A204.1 (cell line): ENCODE results near the gene IGFALS.
"Not testable (repeated sequence)": the region's sequence is repeated elsewhere in the genome, so short reads cannot be mapped to it uniquely, and the experiment has no call there.

ENCODE experiments used
- FAIRE-seq: peaks from 2 replicates; lab custom pipeline; 2012; peaks lifted over from hg19 to GRCh38; lab: Jason Lieb, UNC

Gene IGFALS

GRCh38 chr16:1818204-1818872, 24.8 kb upstream of the IGFALS start:
- FAIRE-seq, result no peak

DNA sequence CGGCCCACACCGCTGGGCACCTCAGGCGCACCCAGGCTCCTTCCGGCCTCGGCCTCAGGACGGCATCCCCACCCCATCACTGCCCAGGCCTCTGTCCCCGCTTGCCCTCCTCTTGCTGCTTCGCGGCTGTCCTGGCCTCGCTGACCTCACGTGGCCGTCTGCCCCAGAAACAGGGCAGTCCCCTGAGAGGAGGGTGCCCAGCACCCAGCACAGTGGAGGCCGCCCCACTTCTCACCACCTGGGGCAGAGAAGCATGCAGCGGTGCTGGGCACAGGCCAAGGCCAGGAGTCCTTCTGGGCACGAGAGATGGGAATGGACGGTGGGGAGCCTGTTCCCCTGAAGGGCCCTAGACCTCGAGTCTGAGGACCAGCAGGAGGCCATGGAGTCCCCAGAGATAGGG, 24.2 kb upstream of the IGFALS start:
- no peak for FAIRE-seq

- FAIRE-seq, result no peak
Measured at GRCh38 chr16:1817276-1817589, 23.7 kb upstream of the IGFALS start.

- FAIRE-seq, result no peak
Measured at GRCh38 chr16:1816396-1817275, 23.1 kb upstream of the IGFALS start.

DNA sequence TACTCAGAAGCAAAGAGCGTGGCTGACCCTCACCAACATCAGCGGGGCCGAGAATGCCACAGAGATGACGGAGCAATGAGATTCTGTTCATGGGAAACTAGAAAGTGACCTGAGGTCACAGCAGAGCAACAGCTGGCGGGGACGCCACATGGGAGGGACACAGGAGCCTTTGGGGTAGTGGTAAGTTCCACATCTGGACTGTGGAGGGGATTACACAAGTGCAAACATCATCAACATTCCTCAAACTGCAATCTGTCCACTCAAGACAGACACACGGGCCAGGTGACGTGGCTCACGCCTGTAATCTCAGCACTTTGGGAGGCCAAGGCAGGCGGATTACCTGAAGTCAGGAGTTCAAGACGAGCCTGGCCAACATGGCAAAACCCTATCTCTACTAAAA, 22.0 kb upstream of the IGFALS start:
- no peak for FAIRE-seq

DNA sequence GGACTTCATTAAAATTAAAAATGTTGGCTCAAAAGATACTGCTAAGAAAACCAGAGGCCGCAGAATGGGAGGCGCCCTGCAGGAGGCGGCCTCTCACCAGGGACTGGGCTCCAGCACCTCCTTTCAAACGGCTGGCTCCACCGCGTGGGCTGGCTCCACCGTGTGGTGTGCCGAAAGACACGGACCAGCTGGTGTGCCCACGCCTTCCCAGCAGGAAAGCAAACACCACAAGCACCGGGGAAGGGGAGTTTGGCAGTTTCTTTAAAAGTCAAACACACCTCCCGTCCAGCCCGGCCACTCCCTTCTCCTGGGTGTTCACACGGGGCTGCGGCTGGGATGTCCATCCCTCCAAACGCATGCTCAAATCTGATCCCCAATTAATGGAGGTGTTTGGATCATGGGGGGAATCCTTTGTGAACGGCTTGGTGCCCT, 19.2 kb upstream of the IGFALS start:
- FAIRE-seq, result no peak

DNA sequence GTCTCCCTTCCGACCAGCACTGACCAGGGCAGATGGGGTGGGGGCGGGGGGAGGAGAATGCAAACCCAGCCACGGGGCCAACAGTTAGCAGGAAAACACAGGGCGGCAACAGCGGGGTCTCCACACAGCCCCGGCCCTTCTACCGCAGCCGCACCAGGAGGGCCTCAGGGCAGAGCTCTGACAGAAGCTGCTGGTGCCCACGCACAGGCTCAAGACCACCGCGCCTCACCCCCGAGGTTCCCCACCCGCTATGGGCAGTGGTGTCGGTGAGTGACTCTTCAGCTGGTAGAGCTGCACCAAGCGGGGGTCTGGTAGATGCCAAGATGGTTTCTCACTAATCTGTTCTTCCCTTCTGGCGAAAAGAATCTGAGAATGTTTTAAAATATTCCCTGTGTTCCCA, 17.0 kb upstream of the IGFALS start:
- no peak for FAIRE-seq

- FAIRE-seq, result no peak
Measured at GRCh38 chr16:1810106-1810505, 16.6 kb upstream of the IGFALS start.

GRCh38 chr16:1809281-1809801, 15.8 kb upstream of the IGFALS start:
- FAIRE-seq, result no peak

- no peak for FAIRE-seq
Measured at GRCh38 chr16:1808691-1809090, 15.2 kb upstream of the IGFALS start.

DNA sequence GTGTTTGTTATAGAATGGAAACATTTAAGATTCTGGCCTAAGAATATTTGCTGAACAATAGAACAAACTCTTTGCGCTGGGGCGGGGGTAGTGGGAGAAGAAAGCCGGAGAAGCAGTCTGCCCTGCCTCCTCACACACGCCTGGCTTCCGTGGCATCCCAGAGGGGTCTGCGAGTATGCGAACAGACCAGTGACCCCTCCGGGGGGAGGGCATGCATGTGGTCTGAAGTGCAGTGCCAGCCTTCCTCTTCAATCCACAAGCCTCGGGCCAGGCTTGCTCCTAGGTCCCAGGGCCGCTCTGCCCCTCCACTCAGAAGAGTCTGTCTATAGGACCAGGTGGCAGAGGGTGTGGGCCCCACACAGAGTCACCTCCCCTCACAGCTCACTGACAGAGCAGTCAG, 14.1 kb upstream of the IGFALS start:
- FAIRE-seq, result no peak

- FAIRE-seq, result no peak
Measured at GRCh38 chr16:1800701-1801100, 7.2 kb upstream of the IGFALS start.

- FAIRE-seq, result not testable (repeated sequence)
Measured at GRCh38 chr16:1799263-1799662, 5.8 kb upstream of the IGFALS start.

DNA sequence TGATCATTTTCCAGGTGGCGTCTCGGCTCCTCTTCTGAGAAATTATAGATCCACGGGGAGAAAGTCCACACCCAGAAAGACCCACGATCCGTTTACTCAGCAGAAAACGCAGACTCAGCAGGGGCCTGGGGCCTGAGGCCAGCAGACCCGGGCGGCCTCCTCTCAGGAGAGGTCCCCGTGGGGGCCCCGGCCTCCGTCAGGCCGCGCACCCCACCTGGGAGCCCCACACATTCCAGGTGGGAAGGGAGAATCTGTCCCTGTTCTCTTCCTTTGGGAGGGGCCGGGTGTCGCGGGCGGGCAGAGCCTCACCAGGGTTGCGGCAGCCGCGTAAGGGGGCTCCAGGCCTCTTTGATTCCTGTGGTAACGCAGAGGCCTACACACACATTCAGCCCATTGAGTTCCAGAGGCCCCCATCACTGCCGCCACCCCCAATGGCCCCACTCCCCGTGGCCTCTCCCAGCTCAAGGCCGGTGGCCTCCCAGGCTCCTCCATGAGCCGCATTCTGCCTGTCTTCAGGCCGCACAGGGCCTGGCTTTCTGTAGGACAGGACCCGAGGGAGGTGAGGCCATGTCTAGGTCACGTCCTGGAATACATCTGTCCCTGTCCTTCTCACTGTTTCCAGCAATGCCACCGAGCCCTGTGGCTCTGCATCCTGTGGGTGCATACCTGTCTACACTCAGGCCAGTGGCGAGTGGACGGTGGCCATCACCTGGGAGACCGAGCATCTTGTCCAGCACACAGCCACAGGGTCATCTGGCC, 1.6 kb upstream of the IGFALS start:
- FAIRE-seq, result no peak

GRCh38 chr16:1794221-1794871, 841 bp upstream of the IGFALS start:
- no peak for FAIRE-seq

DNA sequence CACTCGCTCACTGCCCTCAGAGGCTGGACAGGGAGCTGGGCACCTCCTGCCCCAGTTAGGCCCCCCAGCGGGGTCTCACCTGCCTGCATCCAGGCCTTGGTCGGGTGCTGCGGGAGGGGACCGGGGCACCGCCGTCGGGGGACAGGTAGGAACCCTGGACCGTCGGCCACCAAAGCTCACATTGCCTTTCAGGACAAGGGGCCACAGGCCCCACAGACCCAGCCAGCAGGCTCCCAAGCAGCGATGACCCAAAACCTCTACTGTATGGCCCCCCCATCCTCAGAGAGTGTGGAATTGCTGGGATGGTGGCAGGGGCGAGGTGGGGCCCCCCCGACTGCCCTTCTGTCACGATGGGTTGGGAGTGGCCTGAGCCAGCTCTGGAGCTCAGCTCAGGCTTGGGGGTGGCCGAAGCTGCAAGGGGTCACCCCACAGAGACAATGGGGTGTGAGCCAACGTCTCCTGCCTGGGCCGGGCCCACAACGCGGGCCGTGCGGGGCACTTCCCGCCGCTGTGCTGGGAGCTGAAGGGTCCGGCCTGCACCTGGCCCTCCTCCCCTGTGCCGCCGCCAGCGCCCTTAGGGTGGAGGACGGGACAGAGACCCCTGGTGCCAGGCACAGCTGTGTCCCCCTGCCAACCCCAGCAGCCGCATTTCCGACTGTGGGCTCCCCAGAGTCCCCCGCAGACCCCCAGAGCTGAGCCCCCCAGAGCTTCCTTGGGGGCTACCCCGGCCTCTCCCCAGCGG, 498 bp downstream of the IGFALS start:
- FAIRE-seq, result no peak

GRCh38 chr16:1791943-1792812, 1.3 kb downstream of the IGFALS start:
- FAIRE-seq, result no peak

DNA sequence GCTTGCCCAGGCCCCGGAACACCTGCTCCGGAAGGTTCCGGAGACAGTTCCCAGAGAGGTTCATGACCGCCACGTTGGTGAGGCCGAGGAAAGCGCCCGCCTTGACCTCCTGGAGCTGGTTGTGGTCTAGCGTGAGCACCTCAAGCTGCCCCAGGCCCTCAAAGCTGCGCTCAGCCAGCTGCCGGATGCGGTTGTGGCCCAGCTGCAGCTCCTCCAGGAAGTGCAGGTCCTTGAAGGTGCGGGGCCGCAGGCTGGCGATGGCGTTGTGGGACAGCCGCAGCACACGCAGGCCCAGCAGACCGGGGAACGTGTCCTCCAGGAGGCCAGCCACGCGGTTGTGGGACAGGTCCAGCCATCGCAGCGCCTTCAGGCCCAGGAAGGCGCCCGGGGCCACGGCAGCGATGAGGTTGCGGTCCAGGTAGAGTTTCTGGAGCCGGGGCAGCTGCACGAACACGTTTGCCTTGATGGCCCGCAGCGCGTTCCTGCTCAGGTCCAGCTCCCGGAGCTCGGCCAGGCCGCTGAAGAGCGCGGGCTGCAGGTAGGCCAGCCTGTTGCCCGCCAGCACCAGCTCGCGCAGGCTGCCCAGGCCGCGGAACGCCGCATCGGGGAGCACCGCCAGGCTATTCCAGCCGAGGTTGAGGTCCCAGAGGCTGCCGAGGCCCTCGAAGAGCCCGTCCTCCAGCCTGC, 2.1 kb downstream of the IGFALS start:
- FAIRE-seq, result no peak

DNA sequence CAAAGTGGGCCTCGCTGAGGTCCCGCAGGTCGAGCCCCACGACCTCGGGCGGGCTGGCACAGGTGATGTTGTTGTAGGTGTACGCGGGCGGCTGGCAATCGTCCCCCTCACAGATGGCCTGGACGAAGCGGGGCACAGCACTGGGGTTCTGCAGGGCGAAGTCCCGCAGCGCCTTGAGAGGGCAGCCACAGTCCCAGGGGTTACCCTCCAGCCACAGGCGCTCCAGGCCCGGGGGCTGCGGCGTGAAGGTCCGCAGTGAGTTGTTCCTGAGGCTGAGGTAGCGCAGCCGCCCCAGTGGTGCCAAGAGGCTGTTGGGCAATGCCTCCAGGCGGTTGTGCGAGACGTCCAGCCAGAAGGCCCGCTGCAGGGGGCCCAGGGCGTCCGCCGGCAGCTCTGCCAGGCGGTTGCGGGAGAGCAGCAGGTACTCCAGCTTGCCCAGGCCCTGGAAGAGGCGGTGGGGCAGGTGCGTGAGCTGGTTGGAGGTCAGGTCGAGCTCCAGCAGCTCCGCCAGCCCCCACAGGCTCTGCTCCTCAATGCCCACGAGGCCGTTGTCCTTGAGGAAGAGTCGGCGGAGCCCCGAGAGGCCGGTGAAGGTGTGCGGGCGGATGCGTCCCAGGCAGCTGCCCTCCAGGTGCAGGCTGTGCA, 2.8 kb downstream of the IGFALS start:
- FAIRE-seq, result no peak

DNA sequence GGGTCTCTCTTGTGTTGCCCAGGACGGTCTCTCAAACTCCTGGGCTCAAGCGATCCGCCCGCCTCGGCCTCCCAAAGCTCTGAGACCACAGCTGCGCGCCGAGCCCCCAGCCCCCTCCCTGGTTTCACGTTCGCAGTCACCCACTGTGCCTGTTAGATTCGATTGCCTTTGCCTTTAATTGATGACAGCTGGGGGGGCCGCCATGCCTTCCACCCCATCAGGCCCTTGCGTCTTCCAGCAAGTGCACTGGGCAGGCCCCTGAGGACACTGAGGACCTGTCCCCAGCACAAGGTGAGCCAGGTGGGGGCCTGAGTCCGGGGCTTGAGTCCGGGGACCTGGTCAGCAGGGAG, 3.3 kb downstream of the IGFALS start:
- FAIRE-seq, result no peak
